ENCODE measurements around the gene ZNF750.

DNA sequence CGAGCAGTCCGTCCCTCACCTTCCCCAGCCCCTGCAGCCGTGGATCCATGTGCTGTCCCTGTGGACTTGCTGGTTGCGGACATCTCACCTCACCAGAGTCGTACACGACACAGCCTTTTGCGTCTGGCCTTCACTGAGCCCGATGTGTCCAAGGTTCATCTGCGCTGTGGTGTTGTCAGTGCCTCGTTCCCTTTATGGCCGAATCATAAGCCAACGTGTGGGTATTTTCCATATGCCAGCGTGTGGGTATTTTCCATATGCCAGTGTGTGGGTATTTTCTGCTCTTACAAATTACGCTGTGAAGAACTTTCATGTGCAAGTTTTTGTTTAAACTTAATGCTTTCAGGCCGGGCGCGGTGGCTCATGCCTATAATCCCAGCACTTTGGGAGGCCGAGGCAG is 56.3 kb downstream of the ZNF750 start:
- TF ChIP-seq, protein P1, sequence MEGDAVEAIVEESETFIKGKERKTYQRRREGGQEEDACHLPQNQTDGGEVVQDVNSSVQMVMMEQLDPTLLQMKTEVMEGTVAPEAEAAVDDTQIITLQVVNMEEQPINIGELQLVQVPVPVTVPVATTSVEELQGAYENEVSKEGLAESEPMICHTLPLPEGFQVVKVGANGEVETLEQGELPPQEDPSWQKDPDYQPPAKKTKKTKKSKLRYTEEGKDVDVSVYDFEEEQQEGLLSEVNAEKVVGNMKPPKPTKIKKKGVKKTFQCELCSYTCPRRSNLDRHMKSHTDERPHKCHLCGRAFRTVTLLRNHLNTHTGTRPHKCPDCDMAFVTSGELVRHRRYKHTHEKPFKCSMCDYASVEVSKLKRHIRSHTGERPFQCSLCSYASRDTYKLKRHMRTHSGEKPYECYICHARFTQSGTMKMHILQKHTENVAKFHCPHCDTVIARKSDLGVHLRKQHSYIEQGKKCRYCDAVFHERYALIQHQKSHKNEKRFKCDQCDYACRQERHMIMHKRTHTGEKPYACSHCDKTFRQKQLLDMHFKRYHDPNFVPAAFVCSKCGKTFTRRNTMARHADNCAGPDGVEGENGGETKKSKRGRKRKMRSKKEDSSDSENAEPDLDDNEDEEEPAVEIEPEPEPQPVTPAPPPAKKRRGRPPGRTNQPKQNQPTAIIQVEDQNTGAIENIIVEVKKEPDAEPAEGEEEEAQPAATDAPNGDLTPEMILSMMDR (IDR thresholded peaks at IDR 0.05; ENCODE audit: low read depth, low read length) = no peak
- no peak for TF ChIP-seq POLR2A (IDR thresholded peaks at IDR 0.05; ENCODE audit: extremely low read depth, insufficient read length)

Data from NB4 (cell line).